H9 (cell line): Measurements from ENCODE around the gene SLFN5. TPM values are rescaled to one million over a fixed set of nuclear protein-coding genes. Genes with fewer than 3 reads are reported as not detected.

Experiments used
- DNase-seq: peaks from one replicate; pipeline ENCODE4 v3.0.0-alpha.2; 2017
- H2AFZ ChIP-seq: one replicate; pipeline ENCODE4 v1.6.1; 2013; ENCODE audit warnings: mild to moderate bottlenecking, low read length, control low read depth, moderate library complexity
- H2AK5ac ChIP-seq: 2 replicates; pipeline ENCODE4 v1.6.1; 2013; ENCODE audit warnings: low read length, control low read depth, mixed read lengths; ENCODE audit not compliant: insufficient read length
- H2BK120ac ChIP-seq: one replicate; pipeline ENCODE4 v1.6.1; 2013; ENCODE audit warnings: low read depth, mild to moderate bottlenecking, low read length, control low read depth, inconsistent platforms; ENCODE audit not compliant: poor library complexity, severe bottlenecking
- H2BK12ac ChIP-seq: 2 replicates; pipeline ENCODE4 v1.6.1; 2013; ENCODE audit warnings: low read length, control low read depth, mixed read lengths, low read depth; ENCODE audit not compliant: insufficient read length
- H2BK15ac ChIP-seq: 2 replicates; pipeline ENCODE4 v1.6.1; 2013; ENCODE audit warnings: low read depth, low read length, control low read depth
- H2BK20ac ChIP-seq: one replicate; pipeline ENCODE4 v1.6.1; 2013; ENCODE audit warnings: low read depth, mild to moderate bottlenecking, low read length, control low read depth, inconsistent platforms; ENCODE audit not compliant: poor library complexity, severe bottlenecking
- H2BK5ac ChIP-seq: 2 replicates; pipeline ENCODE4 v1.6.1; 2013; ENCODE audit warnings: low read length, control low read depth, mixed read lengths; ENCODE audit not compliant: insufficient read length
- H3K14ac ChIP-seq: 2 replicates; pipeline ENCODE4 v1.6.1; 2013; ENCODE audit warnings: low read length, control low read depth; ENCODE audit not compliant: insufficient read depth
- H3K18ac ChIP-seq: 2 replicates; pipeline ENCODE4 v1.6.1; 2013; ENCODE audit warnings: low read depth, mild to moderate bottlenecking, mixed read lengths, low read length, control low read depth; ENCODE audit not compliant: insufficient read length
- H3K23ac ChIP-seq: 2 replicates; pipeline ENCODE4 v1.6.1; 2013; ENCODE audit warnings: low read length, control low read depth, mixed read lengths, low read depth; ENCODE audit not compliant: insufficient read length
- H3K23me2 ChIP-seq: 2 replicates; pipeline ENCODE4 v1.6.1; 2013; ENCODE audit warnings: low read depth, mild to moderate bottlenecking, mixed read lengths, low read length, control low read depth; ENCODE audit not compliant: insufficient read length, poor library complexity, severe bottlenecking
- H3K27ac ChIP-seq: 2 replicates; pipeline ENCODE4 v1.5.1; 2013; ENCODE audit warnings: low read length, control low read depth, mixed read lengths, low read depth; ENCODE audit not compliant: insufficient read length
- H3K27me3 ChIP-seq: 2 replicates; pipeline ENCODE4 v1.6.1; 2013; ENCODE audit warnings: low read length, control low read depth, inconsistent platforms; ENCODE audit not compliant: insufficient read depth
- H3K4ac ChIP-seq: 2 replicates; pipeline ENCODE4 v1.6.1; 2013; ENCODE audit warnings: low read depth, mild to moderate bottlenecking, control low read depth, inconsistent platforms, low read length, moderate library complexity
- H3K4me1 ChIP-seq: 2 replicates; pipeline ENCODE4 v1.6.1; 2013; ENCODE audit warnings: low read length, control low read depth, inconsistent platforms; ENCODE audit not compliant: insufficient read depth
- H3K4me2 ChIP-seq: 2 replicates; pipeline ENCODE4 v1.6.1; 2013; ENCODE audit warnings: low read length, control low read depth, mixed read lengths; ENCODE audit not compliant: insufficient read length, insufficient read depth
- H3K56ac ChIP-seq: 2 replicates; pipeline ENCODE4 v1.6.1; 2013; ENCODE audit warnings: low read depth, mild to moderate bottlenecking, mixed read lengths, low read length, control low read depth; ENCODE audit not compliant: insufficient read length
- H3K79me1 ChIP-seq: 2 replicates; pipeline ENCODE4 v1.6.1; 2013; ENCODE audit warnings: low read depth, mild to moderate bottlenecking, moderate library complexity, low read length, control low read depth, inconsistent platforms; ENCODE audit not compliant: insufficient read depth, poor library complexity, severe bottlenecking
- H3K79me2 ChIP-seq: 2 replicates; pipeline ENCODE4 v1.6.1; 2013; ENCODE audit warnings: low read length, control low read depth, inconsistent platforms; ENCODE audit not compliant: insufficient read depth
- H3K9ac ChIP-seq: 2 replicates; pipeline ENCODE4 v1.6.1; 2013; ENCODE audit warnings: low read length, control low read depth, mixed read lengths; ENCODE audit not compliant: insufficient read length; ENCODE audit errors: extremely low read depth
- H3K9me3 ChIP-seq: one replicate; pipeline ENCODE4 v1.6.1; 2013; ENCODE audit warnings: low read depth, low read length, inconsistent platforms; ENCODE audit not compliant: control insufficient read depth
- H3T11ph ChIP-seq: one replicate; pipeline ENCODE4 v1.6.1; 2013; ENCODE audit warnings: mild to moderate bottlenecking, low read length, control low read depth, inconsistent platforms
- H4K20me1 ChIP-seq: one replicate; pipeline ENCODE4 v1.6.1; 2013; ENCODE audit not compliant: control insufficient read depth, insufficient read length, insufficient read depth
- H4K5ac ChIP-seq: 2 replicates; pipeline ENCODE4 v1.6.1; 2013; ENCODE audit warnings: low read depth, mild to moderate bottlenecking, mixed read lengths, low read length, control low read depth; ENCODE audit not compliant: insufficient read length
- H4K8ac ChIP-seq: replicated peaks from 2 replicates; pipeline ENCODE4 v1.6.1; 2013; ENCODE audit warnings: low read length, control low read depth, mixed read lengths, low read depth; ENCODE audit not compliant: insufficient read length
- H4K91ac ChIP-seq: 2 replicates; pipeline ENCODE4 v1.6.1; 2013; ENCODE audit warnings: low read depth, mild to moderate bottlenecking, moderate library complexity, mixed read lengths, low read length, control low read depth; ENCODE audit not compliant: insufficient read length
- H3K27ac Mint-ChIP-seq, 3 experiments: 2 replicates in 2 of 3; 3 replicates in 1 of 3; pipeline ENCODE4 v1.8.0; 2020 to 2021; ENCODE audit warnings: mixed read lengths in 3 of 3, mild to moderate bottlenecking in 1 of 3, moderate library complexity in 1 of 3
- H3K27me3 Mint-ChIP-seq: 2 replicates; pipeline ENCODE4 v1.8.0; 2021; ENCODE audit warnings: low read depth, mild to moderate bottlenecking, moderate library complexity, mixed read lengths
- H3K36me3 Mint-ChIP-seq, 3 experiments: 2 replicates in 2 of 3; 3 replicates in 1 of 3; pipeline ENCODE4 v1.8.0; 2020 to 2021; ENCODE audit warnings: low read depth in 3 of 3, mixed read lengths in 3 of 3; ENCODE audit not compliant: insufficient read depth in 1 of 3
- H3K4me1 Mint-ChIP-seq, 2 experiments: 2 replicates each; pipeline ENCODE4 v1.8.0; 2020; ENCODE audit warnings: mixed read lengths in 2 of 2
- H3K4me3 Mint-ChIP-seq, 2 experiments: 2 replicates in 1 of 2; 3 replicates in 1 of 2; pipeline ENCODE4 v1.8.0; 2020 to 2021; ENCODE audit warnings: mild to moderate bottlenecking in 2 of 2, mixed read lengths in 2 of 2, moderate library complexity in 1 of 2
- H3K9me3 Mint-ChIP-seq, 2 experiments: 2 replicates in 1 of 2; 3 replicates in 1 of 2; pipeline ENCODE4 v1.8.0; 2020; ENCODE audit warnings: mild to moderate bottlenecking in 2 of 2, mixed read lengths in 2 of 2, moderate library complexity in 1 of 2
- WGBS: extraction: QIAGEN DNeasy Blood & Tissue Kit; methylation state at CpG from one replicate; pipeline ENCODE4 v1.1.7; 2013; ENCODE audit warnings: missing lambda C conversion rate, low lambda C conversion rate, mixed read lengths; ENCODE audit not compliant: insufficient read length; ENCODE audit errors: extremely low coverage; 5-methylcytosine and 5-hydroxymethylcytosine counted together
- total RNA-seq: library from RNA; stranded (reverse); gene quantifications from 2 replicates; pipeline ENCODE4 v1.2.1, GENCODE V29; 2021
- TF ChIP-seq, protein P1 (sequence below): fragments of 200-600 bp; sonication (generic); conservative IDR thresholded peaks from 3 replicates; pipeline ENCODE4 v1.8.0; 2021; ENCODE audit warnings: antibody characterized with exemption, mild to moderate bottlenecking

The SLFN5 gene
- total RNA-seq, 1 experiment from 2014 or later = 2.9 TPM

DNA sequence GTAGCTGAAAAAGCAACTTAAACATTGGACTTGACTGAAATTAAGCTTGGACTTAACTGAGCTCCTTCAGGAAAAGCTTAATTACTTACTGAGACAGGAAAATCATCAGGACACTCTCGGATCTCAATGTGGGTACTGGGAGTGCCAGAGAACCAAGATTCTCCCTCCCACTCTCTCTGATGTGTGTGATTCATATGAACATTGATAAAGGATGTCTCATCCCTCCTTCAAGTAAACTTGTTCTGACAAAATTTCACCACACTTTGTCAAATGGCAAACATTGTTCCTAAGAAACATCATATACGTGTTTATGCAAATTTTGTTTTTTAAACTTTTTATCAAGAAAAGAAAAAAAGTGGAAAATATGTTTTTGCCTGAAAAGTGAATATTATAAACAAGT, 4.1 kb upstream of the SLFN5 start:
- Mint-ChIP-seq H3K36me3 (peaks cover 0 to 2% (median 0%) of the 10 kb centered on the region in 3 experiments; a peak in 1 of 7 replicates), H3K9me3 (peaks cover 0 to 7% of the 10 kb centered on the region in 2 experiments; a peak in 2 of 5 replicates), H3K27ac (no peak overlapping the region), H3K4me1 (peaks cover 7% of the 10 kb centered on the region in 2 experiments), H3K4me3 (no peak overlapping the region), H3K27me3 (peaks cover 26% of the 10 kb centered on the region)
- Histone ChIP-seq H4K91ac (no peak overlapping the region), H2BK20ac (no peak overlapping the region), H2BK120ac (no peak overlapping the region), H4K20me1 (no peaks in the 10 kb centered on the region), H4K5ac (no peak overlapping the region), H3K79me2 (no peaks in the 10 kb centered on the region), H3K23ac (no peak overlapping the region), H2BK12ac (no peak overlapping the region), H2BK15ac (no peak overlapping the region), H3K4me2 (no peak overlapping the region), H3K27ac (no peak overlapping the region), H3K4me1 (no peaks in the 10 kb centered on the region), H4K8ac (no peak overlapping the region), H2AFZ (no peak overlapping the region), H3K23me2 (peaks cover 10% of the 10 kb centered on the region), H3K4ac (no peak overlapping the region), H3K14ac (no peak overlapping the region), H3K9me3 (no peaks in the 10 kb centered on the region), H3K56ac (no peak overlapping the region), H3T11ph (no peak overlapping the region), H3K9ac (no peak overlapping the region), H3K79me1 (no peaks in the 10 kb centered on the region), H2AK5ac (no peak overlapping the region), H3K27me3 (no peaks in the 10 kb centered on the region), H2BK5ac (no peak overlapping the region), H3K18ac (no peak overlapping the region)
- DNase-seq = no peak
- TF ChIP-seq, protein P1, sequence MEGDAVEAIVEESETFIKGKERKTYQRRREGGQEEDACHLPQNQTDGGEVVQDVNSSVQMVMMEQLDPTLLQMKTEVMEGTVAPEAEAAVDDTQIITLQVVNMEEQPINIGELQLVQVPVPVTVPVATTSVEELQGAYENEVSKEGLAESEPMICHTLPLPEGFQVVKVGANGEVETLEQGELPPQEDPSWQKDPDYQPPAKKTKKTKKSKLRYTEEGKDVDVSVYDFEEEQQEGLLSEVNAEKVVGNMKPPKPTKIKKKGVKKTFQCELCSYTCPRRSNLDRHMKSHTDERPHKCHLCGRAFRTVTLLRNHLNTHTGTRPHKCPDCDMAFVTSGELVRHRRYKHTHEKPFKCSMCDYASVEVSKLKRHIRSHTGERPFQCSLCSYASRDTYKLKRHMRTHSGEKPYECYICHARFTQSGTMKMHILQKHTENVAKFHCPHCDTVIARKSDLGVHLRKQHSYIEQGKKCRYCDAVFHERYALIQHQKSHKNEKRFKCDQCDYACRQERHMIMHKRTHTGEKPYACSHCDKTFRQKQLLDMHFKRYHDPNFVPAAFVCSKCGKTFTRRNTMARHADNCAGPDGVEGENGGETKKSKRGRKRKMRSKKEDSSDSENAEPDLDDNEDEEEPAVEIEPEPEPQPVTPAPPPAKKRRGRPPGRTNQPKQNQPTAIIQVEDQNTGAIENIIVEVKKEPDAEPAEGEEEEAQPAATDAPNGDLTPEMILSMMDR = no peak
- WGBS = no CpG with 5 or more reads among the region's 2 CpGs
